Ishikawa (cell line): ENCODE measurements around the gene SACS.

ENCODE experiments used
- EP300 ChIP-seq: IDR thresholded peaks from 2 replicates; pipeline ENCODE4 v1.6.1; 2012; ENCODE audit warnings: borderline replicate concordance
- YY1 ChIP-seq: IDR thresholded peaks from 2 replicates; pipeline ENCODE4 v1.6.1; 2012; ENCODE audit warnings: low read depth

GRCh38 chr13:23430664-23431063 is 2.8 kb downstream of the SACS start:
- TF ChIP-seq YY1 = no peak
- TF ChIP-seq EP300 = no peak
